HCT116 (cell line): ENCODE data around the gene ATXN7L3B. TPM values are rescaled to one million over a fixed set of nuclear protein-coding genes. Genes with fewer than 3 reads are reported as not detected.

Experiments
- ATAC-seq: fragments of 200-7000 bp; cut with Tn5 transposase; 2 replicates; pipeline ENCODE4 v1.9.1; 2020; ENCODE audit warnings: mild to moderate bottlenecking, moderate library complexity
- Bru-seq: library from RNA; stranded (reverse); fragments of 400-500 nt; gene quantifications from one replicate; lab custom pipeline; 2021; lab: Mats Ljungman, UMichigan
- BruChase-seq, 2 experiments: library from RNA; stranded (reverse); fragments of 400-500 nt; gene quantifications; one replicate each; lab custom pipeline; 2021; lab: Mats Ljungman, UMichigan
- BruUV-seq: library from RNA; stranded (reverse); fragments of 400-500 nt; replicated peaks from 2 replicates; lab custom pipeline; 2021; lab: Mats Ljungman, UMichigan
- CTCF ChIA-PET: fragments of 300-600 bp; sonication (Branson Sonifier 250); formaldehyde crosslinking; loops from one replicate; lab custom pipeline; 2021; ENCODE audit warnings: antibody characterized with exemption; lab: Charles Lee
- POLR2A ChIA-PET: fragments of 300-600, 350-600 bp; sonication (Branson Sonifier 250); formaldehyde crosslinking; loops from one replicate; lab custom pipeline; 2021; ENCODE audit warnings: antibody characterized with exemption; lab: Charles Lee
- RAD21 ChIA-PET, 2 experiments: fragments of 300-600 bp; sonication (Branson Sonifier 250); formaldehyde crosslinking; loops; one replicate each; lab custom pipeline; 2023; ENCODE audit warnings: low total read pairs in 2 of 2; ENCODE audit not compliant: uncharacterized antibody in 2 of 2, unreplicated experiment in 2 of 2, low non-redundant PET in 1 of 2; lab: Charles Lee
- DNase-seq: peaks from one replicate; pipeline ENCODE4 v3.0.0-alpha.2; 2010; ENCODE audit warnings: low read depth, low spot score
- H2AFZ ChIP-seq: fragments of 200-600 bp; shearing (Covaris generic), sonication (generic); 2 replicates; pipeline ENCODE4 v1.6.1; 2017; ENCODE audit warnings: low read depth, mixed run types, mixed read lengths, antibody characterized with exemption, low read length; ENCODE audit not compliant: poor library complexity, severe bottlenecking
- H3K27ac ChIP-seq: 2 replicates; pipeline ENCODE4 v1.5.1; 2012; ENCODE audit warnings: low read depth, low read length
- H3K27me3 ChIP-seq: fragments of 200-600 bp; sonication (generic); 2 replicates; pipeline ENCODE4 v1.6.1; 2016; ENCODE audit warnings: mixed run types, low read length, mixed read lengths; ENCODE audit not compliant: insufficient read depth
- H3K36me3 ChIP-seq, 2 experiments: fragments of 200-500 bp in 1 of 2; fragments of 200-600 bp in 1 of 2; sonication (Bioruptor generic) in 1 of 2; sonication (generic) in 1 of 2; 2 replicates each; pipeline versions ENCODE4 v1.5.1 to v1.6.1; 2014 to 2016; ENCODE audit warnings: low read length in 2 of 2, inconsistent platforms in 1 of 2, mixed read lengths in 1 of 2, mixed run types in 1 of 2; ENCODE audit not compliant: insufficient read depth in 2 of 2, control insufficient read depth in 1 of 2
- H3K4me1 ChIP-seq, 2 experiments: fragments of 200-600 bp in 1 of 2; sonication (generic) in 1 of 2; 2 replicates each; pipeline versions ENCODE4 v1.5.1 to v1.6.1; 2012 to 2017; ENCODE audit warnings: low read length in 2 of 2, inconsistent platforms in 1 of 2, mild to moderate bottlenecking in 1 of 2, mixed read lengths in 1 of 2, mixed run types in 1 of 2, moderate library complexity in 1 of 2; ENCODE audit not compliant: insufficient read depth in 2 of 2, control insufficient read depth in 1 of 2
- H3K4me2 ChIP-seq: fragments of 200-600 bp; sonication (generic); 2 replicates; pipeline ENCODE4 v1.6.1; 2017; ENCODE audit warnings: mixed run types, low read length, mixed read lengths
- H3K4me3 ChIP-seq, 2 experiments: fragments of 200-600 bp in 1 of 2; sonication (generic) in 1 of 2; replicated peaks in 1 of 2; 2 replicates each; pipeline ENCODE4 v1.5.1; 2011 to 2016; ENCODE audit warnings: low read length in 2 of 2, control low read depth in 1 of 2, low read depth in 1 of 2, mild to moderate bottlenecking in 1 of 2, mixed read lengths in 1 of 2, mixed run types in 1 of 2
- H3K79me2 ChIP-seq: fragments of 200-600 bp; sonication (generic); 2 replicates; pipeline ENCODE4 v1.6.1; 2017; ENCODE audit warnings: mild to moderate bottlenecking, mixed run types, low read length, moderate library complexity, mixed read lengths; ENCODE audit not compliant: insufficient read depth
- H3K9ac ChIP-seq: fragments of 200-600 bp; sonication (generic); 2 replicates; pipeline ENCODE4 v1.6.1; 2016; ENCODE audit warnings: low read length, mixed read lengths
- H3K9me2 ChIP-seq: fragments of 200-600 bp; sonication (generic), shearing (Covaris generic); 2 replicates; pipeline ENCODE4 v1.6.1; 2017; ENCODE audit warnings: mixed run types, mild to moderate bottlenecking, moderate library complexity; ENCODE audit not compliant: insufficient read depth
- H3K9me3 ChIP-seq, 2 experiments: fragments of 200-500 bp in 1 of 2; fragments of 200-600 bp in 1 of 2; sonication (Bioruptor generic) in 1 of 2; sonication (generic) in 1 of 2; 2 replicates each; pipeline ENCODE4 v1.6.1; 2014 to 2017; ENCODE audit warnings: low read length in 2 of 2, mixed read lengths in 2 of 2, inconsistent platforms in 1 of 2, low read depth in 1 of 2, mild to moderate bottlenecking in 1 of 2, mixed run types in 1 of 2, moderate library complexity in 1 of 2; ENCODE audit not compliant: control insufficient read depth in 1 of 2, insufficient read depth in 1 of 2
- H4K20me1 ChIP-seq: fragments of 200-600 bp; sonication (generic), shearing (Covaris generic); 2 replicates; pipeline ENCODE4 v1.6.1; 2017; ENCODE audit warnings: mixed run types, mild to moderate bottlenecking, moderate library complexity; ENCODE audit not compliant: insufficient read depth
- CBX3 ChIP-seq: IDR thresholded peaks from 2 replicates; pipeline ENCODE4 v1.6.1; 2012; ENCODE audit warnings: low read depth
- CEBPB ChIP-seq: IDR thresholded peaks from 2 replicates; pipeline ENCODE4 v1.6.1; 2012; ENCODE audit warnings: low read depth
- CTCF ChIP-seq, 3 experiments: fragments of 200-600 bp in 1 of 3; sonication (generic) in 1 of 3; IDR thresholded peaks in 2 of 3; conservative IDR thresholded peaks in 1 of 3; 2 replicates each; pipeline ENCODE4 v1.5.1; 2012 to 2017; ENCODE audit warnings: low read depth in 2 of 3, low read length in 2 of 3, antibody characterized with exemption in 1 of 3, borderline replicate concordance in 1 of 3, control low read depth in 1 of 3, mild to moderate bottlenecking in 1 of 3, mixed read lengths in 1 of 3, mixed run types in 1 of 3, moderate library complexity in 1 of 3; ENCODE audit not compliant: insufficient read depth in 1 of 3
- EGR1 ChIP-seq: IDR thresholded peaks from 2 replicates; pipeline ENCODE4 v1.6.1; 2012; ENCODE audit warnings: low read depth
- ELF1 ChIP-seq: IDR thresholded peaks from 2 replicates; pipeline ENCODE4 v1.6.1; 2012; ENCODE audit warnings: low read depth, borderline replicate concordance
- EZH2phosphoT487 ChIP-seq: fragments of 200-600 bp; IDR thresholded peaks from 2 replicates; pipeline ENCODE4 v1.6.1; 2018; ENCODE audit warnings: antibody characterized with exemption, borderline replicate concordance
- MAX ChIP-seq: IDR thresholded peaks from 2 replicates; pipeline ENCODE4 v1.6.1; 2012
- POLR2A ChIP-seq: IDR thresholded peaks from 2 replicates; pipeline ENCODE4 v1.7.0; 2011; ENCODE audit warnings: borderline replicate concordance; ENCODE audit not compliant: insufficient read depth, insufficient read length; ENCODE audit errors: extremely low read depth
- POLR2AphosphoS5 ChIP-seq: IDR thresholded peaks from 2 replicates; pipeline ENCODE4 v1.6.1; 2011; ENCODE audit warnings: mild to moderate bottlenecking, low read depth, low read length, moderate library complexity
- SIN3A ChIP-seq: IDR thresholded peaks from 2 replicates; pipeline ENCODE4 v1.6.1; 2012; ENCODE audit warnings: low read depth
- SP1 ChIP-seq: IDR thresholded peaks from 2 replicates; pipeline ENCODE4 v1.6.1; 2012; ENCODE audit warnings: low read depth
- TCF7L2 ChIP-seq: IDR thresholded peaks from 2 replicates; pipeline ENCODE4 v1.7.0; 2011; ENCODE audit warnings: borderline replicate concordance, inconsistent platforms; ENCODE audit not compliant: insufficient read depth, insufficient read length; ENCODE audit errors: extremely low read depth
- YY1 ChIP-seq: IDR thresholded peaks from 2 replicates; pipeline ENCODE4 v1.6.1; 2011; ENCODE audit warnings: low read length, low read depth, moderate library complexity, mild to moderate bottlenecking; ENCODE audit not compliant: insufficient replicate concordance; ENCODE audit errors: extremely low read depth
- ZFX ChIP-seq: fragments of 450-650 bp; IDR thresholded peaks from 2 replicates; pipeline ENCODE4 v1.6.1; 2017
- ZNF274 ChIP-seq: fragments of 200-500 bp; sonication (Bioruptor generic); IDR thresholded peaks from 2 replicates; pipeline ENCODE4 v1.6.1; 2014; ENCODE audit warnings: mild to moderate bottlenecking, low read depth, low read length, inconsistent platforms
- intact Hi-C: fragments of 100-400 bp; cut with micrococcal nuclease; formaldehyde crosslinking; loops from 2 replicates; pipeline ENCODE4 v1.10.0; 2022
- long read RNA-seq: library from polyadenylated mRNA; unstranded; transcript quantifications from one replicate; pipeline ENCODE4 v2.0.0, GENCODE V29; 2021; ENCODE audit not compliant: unreplicated experiment
- polyA plus RNA-seq: library from polyadenylated mRNA; unstranded; fragments of >200 nt; gene quantifications from 2 replicates; pipeline ENCODE4 v1.2.1, GENCODE V29; 2012; ENCODE audit warnings: missing spikeins
- total RNA-seq: library from RNA; stranded (reverse); gene quantifications from one replicate; pipeline ENCODE4 v1.2.1, GENCODE V29; 2021; ENCODE audit not compliant: unreplicated experiment

ATXN7L3B gene
- total RNA-seq, result 28.1 TPM
- polyA plus RNA-seq, result 17.1 and 20.5 TPM in 2 replicates
- Bru-seq, nascent RNA, result percentile 97 among the genes with signal in this experiment
- BruChase-seq, experiment 1, labeled RNA remaining after a 6-hour chase, result percentile 99 among the genes with signal in this experiment
- BruChase-seq, experiment 2, labeled RNA remaining after a 2-hour chase, result percentile 99 among the genes with signal in this experiment
- long read RNA-seq, full-length matches to known transcripts, result 174 of 174 reads
- long read RNA-seq, partial matches to known transcripts, result 0 of 174 reads
- long read RNA-seq, other reads (novel, unspliced or antisense), result 0 of 174 reads

- no peaks in the 10 kb centered on the region for H3K9me3 ChIP-seq
- DNase-seq, result peak; percentile 87
- H3K4me3 ChIP-seq, result peak within 1 kb of the TSS; percentile 88 to 97
- peaks cover 13 to 14% of the 10 kb centered on the region in 2 experiments for H3K36me3 ChIP-seq
- H2AFZ ChIP-seq, result peak within 1 kb of the TSS; percentile 60
- ChIA-PET POLR2A (no interaction called here), CTCF (no interaction called here)
- peak within 1 kb of the TSS; percentile 91 for H3K4me2 ChIP-seq
- peaks cover 51% of the 10 kb centered on the region for H3K79me2 ChIP-seq
- peak within 1 kb of the TSS; percentile 99 for H3K9ac ChIP-seq
- TSS peak; percentile 63 for BruUV-seq
- peaks cover 10 to 18% of the 10 kb centered on the region in 2 experiments; a peak in 3 of 4 replicates for H3K4me1 ChIP-seq
- peaks cover 14% of the 10 kb centered on the region; the same call in 1 of the 2 replicates for H4K20me1 ChIP-seq
- TF ChIP-seq EZH2phosphoT487 (no peak), TCF7L2 (peak; percentile 28), POLR2AphosphoS5 (peak; percentile 88), POLR2A (peak; percentile 54), ELF1 (peak; percentile 64), YY1 (no peak), EGR1 (no peak; the same call in 1 of the 2 replicates), SIN3A (peak; percentile 80), CBX3 (no peak), ZFX (peak; percentile 100), SP1 (peak; percentile 1; the same call in 1 of the 2 replicates), CEBPB (no peak), MAX (peak; percentile 69), ZNF274 (no peak), CTCF (IDR thresholded peaks at IDR 0.05 in 2 of 3, conservative IDR thresholded peaks at IDR 0.05 in 1 of 3; ENCODE audit: borderline replicate concordance in 1 of 3, insufficient read depth in 1 of 3, low read depth in 2 of 3, low read length in 2 of 3) (0 out of 6 replicates have a peak, but pooled peaks of 1 of the 3 experiments have one; percentile 18)
- TF ChIP-seq, all 23 proteins: peak for 9
- ATAC-seq, result peak; percentile 99
- Histone ChIP-seq H3K9me2 (no peaks in the 10 kb centered on the region), H3K27ac (peak within 1 kb of the TSS; percentile 81), H3K27me3 (no peaks in the 10 kb centered on the region)
- RAD21 ChIA-PET, result no interaction called here
- intact Hi-C loops, result loop anchor here (5.0 kb wide), 2 partner anchors 126 to 426 kb away; no protein-coding TSS in a partner anchor
These were observed at the start of gene ATXN7L3B for GRCh38 chr12:74537707-74538385. ATXN7L3B (plus strand) TSS chr12:74537835; CDS start chr12:74538113, 278 bp downstream.
